Measurements from ENCODE around the gene TP53TG5.
"Not testable (repeated sequence)": the region's sequence is repeated elsewhere in the genome, so short reads cannot be mapped to it uniquely, and the experiment has no call there.

The TP53TG5 gene

DNA sequence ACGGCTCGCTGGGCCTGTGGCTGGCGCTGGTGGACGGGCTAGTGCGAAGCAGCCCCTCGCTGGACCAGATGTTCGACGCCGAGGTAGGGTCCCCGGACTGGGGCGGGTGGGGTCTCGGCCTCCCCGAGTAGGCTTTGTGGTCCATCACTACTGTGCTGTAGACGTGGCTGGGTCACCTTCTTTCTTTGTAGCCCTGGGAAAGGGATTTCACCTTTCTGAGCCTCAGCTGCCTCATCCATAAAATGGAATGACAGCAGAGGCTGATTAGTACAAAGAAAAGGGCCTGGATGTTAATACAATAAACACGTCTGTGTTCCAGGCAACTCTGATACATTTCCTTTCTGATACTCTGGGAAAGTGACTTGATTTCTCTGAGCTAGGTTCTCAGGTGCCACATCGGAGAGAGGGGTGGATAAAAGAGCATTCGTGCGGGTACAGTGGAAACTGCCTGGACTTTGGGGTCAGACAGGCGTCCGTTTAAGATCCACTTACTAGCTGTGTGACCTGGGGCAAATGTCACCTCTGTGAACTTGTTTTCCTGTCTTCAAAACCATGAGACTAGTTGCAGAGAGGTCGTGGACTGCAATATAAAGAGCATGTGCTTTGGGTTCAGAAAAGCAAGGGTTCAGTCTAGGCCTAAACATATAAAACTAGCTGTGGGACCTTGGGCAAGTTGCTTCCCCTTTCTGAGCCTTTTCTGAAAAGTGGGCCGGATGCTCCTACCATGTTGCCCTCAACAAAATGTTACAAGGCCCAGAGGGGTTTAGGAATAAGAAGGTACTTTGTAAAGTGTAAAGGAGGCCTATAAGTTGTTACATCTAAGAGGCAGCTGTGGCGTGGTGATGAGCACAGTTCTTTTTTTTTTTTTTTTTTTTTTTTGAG, 14.3 kb downstream of the TP53TG5 start:
- DNase-seq, result no peak

DNA sequence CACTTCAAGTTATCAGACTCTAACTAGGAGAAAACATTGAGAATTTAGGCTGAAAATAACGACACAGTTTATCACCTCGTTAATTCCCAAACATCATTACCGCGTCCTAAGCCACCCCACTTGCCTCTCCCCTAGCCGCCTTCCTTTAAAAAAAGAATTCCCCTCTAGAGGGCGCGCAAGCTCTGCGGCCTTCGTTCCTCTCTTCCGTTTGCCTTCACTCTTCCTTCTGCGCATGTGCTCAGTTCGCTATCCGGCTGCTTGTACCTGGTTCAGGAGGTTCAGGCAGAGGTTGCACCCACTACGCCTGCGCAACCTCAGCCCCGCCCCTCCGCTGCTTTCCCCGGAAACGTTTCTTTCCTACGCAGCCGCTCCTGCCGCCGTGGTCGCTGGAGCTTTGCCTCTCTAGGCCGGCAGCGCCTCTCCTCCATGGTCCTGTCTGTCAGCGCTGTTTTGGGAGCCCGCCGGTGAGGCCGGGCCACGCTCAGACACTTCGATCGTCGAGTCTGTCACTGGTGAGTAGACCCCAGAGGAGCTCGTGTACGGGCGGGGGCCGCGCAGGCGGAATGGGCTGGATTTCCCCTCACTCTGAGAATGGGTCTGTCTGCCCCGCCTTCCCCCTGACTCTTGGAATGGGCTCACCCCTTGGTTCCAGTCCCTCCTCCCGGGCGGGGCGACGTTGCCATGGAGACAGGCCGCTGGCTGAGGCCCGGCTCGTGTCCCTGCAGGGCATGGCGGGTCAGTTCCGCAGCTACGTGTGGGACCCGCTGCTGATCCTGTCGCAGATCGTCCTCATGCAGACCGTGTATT, 15.1 kb downstream of the TP53TG5 start, which contains the start of gene SYS1:
Gene SYS1, plus strand, starts transcription at position 353 of the 807 bp plus-strand sequence. Its CDS starts 376 bp downstream, at position 729.
- DNase-seq, result peak; percentile 96

DNA sequence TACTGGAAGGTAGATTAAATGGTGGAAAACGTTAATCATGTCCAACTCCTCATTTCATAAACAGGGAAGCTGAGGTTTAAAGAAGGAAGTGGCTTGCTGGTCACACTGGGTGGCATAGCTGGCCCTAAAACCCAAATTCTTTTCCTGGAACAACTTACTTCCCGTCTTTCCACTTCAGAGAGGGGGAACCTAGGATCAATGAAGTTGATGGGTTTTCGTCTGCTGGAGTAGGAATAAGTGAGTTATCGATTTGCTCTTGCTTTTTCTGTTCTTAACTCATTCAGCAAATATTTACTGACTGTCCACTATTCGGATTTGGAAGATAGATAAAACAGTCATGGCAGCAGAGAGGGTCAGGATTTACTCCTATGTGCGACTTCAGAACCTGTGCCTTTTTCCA, 16.3 kb downstream of the TP53TG5 start:
- no peak for DNase-seq

DNA sequence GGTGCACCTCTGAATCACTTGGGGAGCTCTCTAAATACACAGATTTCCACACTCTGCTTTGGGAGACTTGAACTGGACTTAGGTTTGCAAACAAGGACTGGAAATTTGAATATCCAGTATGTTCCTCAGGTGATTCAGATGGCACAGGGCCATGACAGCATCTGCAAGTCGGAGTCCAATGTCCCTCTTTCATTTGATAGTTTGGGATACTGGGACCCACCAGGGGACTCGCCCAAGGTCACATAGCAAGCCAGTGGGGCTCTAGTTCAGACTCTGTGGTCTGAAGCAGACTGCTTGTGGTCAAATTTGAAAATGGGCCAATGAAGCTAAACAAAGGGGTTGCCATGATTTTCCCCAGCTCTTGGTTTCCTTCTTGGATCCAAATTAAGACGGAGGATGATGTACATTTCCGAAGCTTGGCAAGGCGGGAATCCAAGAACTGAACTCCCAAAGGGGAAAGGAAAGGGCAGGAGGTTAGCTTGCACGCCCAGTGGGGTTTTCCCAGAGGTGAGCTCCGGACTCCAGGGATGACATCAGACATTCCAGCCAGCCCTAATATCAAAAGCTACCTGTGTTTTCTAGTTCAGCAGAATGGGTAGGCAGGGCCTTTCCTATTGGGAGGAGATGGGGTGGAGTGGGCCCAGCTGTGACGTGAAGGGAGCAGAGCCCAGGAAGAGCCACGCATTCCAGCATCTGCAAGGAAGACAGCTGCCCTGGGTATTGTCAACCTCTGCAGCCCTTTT, 18.5 kb downstream of the TP53TG5 start:
- DNase-seq, result no peak

DNA sequence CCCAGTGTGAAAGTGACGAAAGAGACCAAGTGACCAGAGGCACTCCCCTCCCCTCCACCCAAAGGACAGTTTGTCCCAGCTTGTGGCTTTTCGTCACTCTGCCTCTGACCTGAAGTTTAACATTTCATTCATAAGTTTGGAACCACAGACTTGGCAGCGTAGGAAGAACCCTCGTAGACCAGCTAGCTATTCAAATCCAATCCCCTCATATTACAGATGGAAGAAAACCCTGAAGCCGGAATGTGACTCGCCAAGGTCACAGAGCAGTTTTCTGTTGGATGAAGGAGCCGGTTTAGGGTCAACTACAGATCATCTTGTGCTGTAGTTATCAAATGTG, 19.1 kb downstream of the TP53TG5 start:
- DNase-seq, result no peak

DNA sequence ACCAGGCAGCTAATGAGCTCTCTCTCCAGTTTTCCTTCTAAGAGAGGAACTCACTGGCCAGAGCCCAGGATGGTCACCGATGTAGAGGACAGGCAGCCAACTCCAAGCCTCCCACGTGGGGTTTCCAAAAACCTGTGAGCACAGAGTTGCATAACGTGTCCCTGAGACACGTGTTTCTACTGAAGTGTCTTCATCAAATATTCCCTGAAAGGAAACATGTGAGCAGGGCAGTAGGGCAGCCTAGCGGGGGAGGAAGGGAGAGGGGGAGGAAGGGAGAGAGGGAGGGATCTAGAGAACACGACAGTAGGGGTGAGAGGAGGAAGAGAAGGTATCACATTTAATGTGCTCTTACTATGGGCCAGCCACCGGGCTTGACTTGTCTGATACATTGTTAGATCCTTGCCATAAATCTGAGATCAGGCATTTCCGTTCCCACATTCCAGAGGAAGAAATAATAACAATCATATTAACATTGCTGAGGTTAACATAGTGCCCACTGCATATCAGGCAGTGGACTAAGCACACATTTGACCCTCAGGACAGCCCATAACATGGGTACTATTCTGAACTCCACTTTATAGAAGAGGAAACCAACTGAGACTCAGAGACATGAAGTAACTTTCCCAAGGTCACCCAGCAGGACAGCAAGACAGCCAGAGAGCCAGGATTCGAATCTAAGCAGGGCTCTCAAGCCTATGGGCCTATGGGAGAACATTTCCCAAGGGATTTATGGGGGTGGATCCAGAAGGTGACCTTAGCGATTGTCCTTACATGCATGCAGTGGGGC, 19.6 kb downstream of the TP53TG5 start:
- no peak for DNase-seq

DNA sequence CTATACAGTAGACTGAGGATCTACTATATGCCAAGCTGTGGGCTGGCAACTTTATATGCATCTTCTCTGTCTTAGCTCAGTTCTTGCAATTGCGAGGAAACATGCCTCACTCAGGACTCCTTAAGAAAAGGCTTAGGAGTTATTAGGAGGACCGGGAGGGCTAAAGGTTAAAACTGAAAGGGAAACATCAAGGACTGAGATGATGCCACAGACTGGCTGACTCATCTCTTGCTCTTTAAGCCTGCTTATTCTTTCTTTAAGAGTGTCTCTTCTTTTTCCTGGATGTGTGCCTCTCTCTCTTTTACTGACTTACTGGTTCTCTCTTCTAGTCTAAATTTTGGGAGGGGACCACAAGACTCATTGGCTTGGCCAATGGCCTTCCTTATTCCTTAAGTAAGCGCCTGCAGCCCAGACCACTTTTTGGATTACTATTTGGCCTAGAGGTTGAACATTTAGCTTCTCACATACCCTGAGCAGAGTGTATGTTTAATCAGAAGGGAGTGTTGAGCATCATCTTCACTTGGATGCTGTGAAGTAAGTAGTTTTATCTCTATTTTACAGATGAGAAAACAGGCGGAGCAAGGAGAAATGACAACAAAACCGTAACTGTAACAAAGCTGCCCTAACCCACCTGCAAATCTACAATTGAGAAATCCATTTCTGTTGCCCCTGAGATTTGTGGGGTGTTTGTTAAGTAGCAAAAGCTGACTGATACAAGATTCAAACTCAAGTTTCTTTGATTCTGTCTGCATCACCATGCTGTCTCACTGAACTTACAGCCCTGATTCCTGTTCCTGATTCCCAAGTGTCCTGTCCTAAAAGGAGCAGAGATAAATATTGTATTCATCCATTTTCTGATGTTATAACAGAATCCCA, 22.7 kb downstream of the TP53TG5 start:
- no peak for DNase-seq

DNA sequence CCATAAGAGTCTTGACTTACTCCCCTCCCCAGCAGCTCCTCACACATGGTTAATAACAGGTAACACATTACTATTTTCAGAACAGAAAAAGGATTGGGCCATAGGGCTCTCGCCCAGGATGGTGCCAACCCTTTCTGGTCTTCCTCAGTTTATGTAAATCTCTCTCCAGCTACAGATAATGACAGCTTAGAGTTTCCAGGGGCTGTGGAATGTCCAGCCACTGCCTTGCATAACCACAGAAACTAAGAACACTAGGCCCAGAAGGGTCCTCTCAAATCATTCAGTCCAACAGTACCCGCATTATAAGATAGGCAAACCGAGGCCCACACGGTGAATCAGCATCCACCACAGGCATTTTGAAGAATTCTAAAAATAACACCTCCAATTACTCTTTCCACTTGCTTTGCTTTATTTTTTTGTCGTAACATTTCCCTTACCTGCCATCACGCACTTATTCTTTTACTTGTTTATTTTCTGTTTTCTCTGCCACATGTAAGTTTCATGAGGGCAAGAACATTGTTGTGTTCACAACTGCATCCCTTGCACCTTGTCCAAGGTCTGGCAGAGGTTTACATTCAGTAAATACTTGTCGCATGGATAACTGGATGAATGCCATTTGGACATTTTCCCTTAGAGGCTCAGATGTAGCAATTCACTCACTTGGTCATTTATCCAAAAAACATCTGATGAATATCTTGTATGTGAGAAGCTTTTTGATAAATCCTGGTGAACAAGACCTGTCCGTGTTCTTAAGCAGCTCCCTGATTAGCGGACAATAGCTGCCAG, 23.5 kb downstream of the TP53TG5 start:
- DNase-seq, result no peak

DNA sequence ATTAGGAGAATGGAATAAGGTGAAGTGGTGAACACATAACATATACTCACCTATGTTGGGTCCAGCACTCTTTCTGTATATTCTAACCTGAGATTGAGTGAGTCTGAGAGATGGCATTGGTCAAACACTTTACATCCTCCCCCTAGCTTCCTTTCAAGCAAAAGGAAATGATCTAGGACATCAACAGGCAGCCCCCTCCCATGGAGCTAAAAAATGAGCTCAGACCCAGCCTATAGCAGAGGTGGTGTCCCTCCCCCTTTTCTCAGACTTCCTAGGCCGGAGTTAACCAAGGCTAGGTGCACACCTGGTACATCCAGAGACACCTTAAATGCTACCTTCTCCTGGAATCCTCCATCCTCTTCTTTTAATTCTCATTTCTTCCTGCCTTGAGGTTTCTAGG, 24.4 kb downstream of the TP53TG5 start:
- no peak for DNase-seq

DNA sequence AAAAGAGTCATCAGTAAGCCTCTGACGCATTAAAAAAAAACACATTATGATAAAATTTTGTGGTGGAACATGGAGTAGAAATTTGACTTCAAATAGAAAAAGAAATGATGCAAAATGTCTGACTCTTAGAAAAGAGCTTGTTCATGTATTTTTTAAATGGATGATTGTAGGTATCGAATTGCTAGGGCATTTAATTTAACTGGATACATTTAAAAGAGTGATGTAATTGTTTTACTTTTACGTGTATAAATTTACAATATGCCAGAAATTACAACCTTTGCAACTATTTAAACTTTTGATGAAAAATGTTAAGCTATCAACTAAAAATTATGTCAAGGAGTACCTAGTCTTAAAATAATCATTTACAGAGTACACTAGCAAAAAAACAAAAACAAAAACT, 25.4 kb downstream of the TP53TG5 start:
- no peak for DNase-seq

DNA sequence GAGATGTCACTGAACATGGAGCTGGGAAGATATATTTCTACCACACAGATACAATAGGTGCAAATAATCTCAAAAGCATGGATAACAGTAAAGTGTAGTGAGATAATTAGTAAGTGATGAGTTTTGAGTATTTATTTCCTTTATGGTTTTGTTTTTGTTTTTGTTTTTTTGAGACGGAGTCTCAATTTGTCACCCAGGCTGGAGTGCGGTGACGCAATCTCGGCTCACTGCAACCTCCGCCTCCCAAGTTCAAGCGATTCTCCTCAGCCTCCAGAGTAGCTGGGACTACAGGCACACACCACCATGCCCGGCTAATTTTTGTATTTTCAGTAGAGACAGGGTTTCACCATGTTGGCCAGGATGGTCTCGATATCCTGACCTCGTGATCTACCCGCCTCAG, 27.3 kb downstream of the TP53TG5 start:
- DNase-seq, result not testable (repeated sequence)

DNA sequence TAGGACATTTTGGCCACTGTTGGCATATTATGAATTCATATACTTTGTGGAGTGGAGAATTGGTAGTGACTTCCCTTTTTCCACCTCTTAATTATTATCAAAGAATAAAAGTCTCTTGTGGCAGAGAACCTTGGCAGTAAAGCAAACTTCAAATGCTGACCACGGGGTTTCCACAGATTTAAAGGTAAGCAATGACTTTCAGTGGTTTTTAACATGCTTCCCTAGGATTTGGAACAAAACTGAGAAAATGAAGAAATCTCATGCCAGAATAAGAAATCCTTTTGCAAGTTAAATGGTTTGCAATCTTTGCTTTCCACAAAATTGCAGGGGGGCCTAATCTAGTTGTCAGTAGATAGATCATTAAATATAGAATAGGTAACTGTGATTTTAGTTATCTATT, 27.9 kb downstream of the TP53TG5 start:
- DNase-seq, result no peak

DNA sequence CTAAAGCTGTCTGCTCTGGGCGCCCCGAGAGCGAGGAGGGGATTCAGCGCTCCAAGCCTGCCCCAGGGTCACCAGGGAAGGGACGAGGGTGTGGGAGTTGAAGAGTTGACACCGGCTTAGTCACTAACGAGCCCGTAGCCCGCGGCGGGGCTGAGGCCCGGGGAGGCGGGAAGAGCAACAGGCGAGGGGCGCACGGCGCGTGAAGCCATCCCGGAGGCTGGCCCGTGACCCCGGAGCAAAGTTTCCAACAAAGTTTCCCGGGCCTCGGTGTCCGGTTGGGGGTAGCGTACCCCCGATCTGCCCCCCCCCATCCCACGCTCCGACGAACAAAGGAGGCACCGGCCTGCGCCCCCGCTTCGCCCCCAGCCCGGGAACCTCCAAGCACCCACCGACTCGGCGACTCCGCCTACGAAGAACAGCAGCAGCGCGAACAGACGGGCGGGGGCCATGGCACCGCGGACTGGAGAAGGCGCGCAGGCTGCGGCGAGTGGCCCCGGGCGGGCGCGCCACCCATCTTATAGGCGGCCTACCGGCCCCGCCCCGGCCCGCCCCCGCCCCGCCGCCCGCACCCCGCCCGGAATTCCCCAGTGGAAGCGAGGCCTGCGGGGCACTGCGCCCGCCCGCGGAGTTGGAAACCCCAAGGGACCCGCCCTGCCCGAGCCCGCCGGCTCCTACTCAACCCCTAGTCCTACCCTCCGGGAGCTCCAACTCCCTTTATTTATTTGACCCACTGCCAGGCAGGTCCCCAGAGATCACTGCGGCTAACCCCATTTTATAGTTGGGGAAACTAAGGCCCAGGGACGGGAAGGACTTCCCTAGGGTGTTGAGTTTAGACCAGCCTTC, 30.0 kb downstream of the TP53TG5 start, which contains the start of gene SDC4:
Gene SDC4, minus strand, starts transcription at position 489 of the 843 bp plus-strand sequence. Its CDS starts 40 bp downstream, at position 449.
- DNase-seq, result no peak

DNA sequence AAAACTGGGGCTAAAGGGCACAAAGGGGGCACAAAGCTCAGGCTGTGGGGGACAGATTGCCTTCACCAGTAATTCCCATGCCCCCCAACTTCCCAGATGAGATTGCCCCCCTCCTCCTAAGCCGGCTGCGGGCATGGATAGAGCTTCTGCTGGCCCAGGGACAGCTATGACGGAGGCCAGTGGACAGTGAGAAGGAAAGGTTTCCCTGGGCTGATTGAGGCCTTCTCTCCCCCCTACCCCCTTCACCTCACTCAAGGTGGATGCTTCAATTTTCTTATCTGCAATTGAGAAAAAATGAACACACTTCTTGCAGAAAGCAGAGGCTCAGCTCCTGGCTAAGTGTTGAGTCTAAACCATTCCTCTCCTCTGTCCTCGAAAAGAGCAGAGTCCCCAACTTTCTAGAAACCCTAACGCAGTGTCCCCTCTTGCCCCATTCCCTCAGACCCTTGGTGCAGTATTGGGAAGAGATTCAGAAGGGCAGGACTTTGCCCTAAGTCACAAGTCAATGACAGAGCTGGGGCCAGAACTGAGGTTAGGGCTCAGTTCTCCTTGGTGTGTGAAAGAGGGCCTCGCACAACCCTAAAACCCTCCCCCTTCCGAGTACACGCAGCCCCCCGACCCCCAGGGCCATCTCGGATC, 30.7 kb downstream of the TP53TG5 start:
- DNase-seq, result no peak

DNA sequence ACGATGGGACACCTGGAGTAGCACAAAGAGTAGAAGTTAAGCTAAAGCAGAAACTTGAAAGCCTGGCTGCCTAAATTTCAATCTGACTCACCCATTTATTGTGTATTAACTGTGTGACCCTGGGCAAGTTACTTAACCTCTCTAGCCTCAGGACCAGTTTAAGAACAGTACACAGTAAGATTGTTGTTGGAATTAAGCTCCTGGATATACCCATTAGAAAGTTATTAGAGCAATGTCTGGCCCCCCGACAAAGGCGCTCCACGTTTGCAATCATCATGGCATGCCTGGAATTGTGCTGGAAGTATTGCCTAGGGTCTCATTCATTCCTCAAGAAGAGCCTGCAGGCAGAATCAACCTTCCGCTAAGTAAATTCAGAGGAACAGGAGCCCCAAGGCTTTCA, 31.3 kb downstream of the TP53TG5 start:
- DNase-seq, result no peak

DNA sequence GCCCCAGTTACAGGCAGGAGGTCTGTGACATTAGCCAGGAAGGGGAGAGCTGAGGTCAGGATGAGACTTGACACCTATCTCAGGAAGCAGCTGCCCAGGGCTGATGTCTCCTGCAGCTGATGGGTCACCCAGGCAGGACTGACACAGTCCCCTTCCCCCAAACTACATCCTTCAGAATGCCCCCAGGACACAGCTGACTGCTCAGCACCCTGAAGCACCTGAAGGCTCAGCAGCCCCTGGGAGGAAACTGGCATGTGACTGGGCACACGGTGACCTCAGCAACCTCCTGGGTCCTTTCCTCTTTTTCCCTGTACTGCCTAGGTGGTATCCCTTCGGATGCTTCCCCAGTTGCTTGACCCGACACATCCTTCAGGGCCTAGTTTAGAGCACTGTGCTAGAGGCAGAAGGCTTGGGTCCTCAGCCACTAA, 31.8 kb downstream of the TP53TG5 start:
- no peak for DNase-seq

DNA sequence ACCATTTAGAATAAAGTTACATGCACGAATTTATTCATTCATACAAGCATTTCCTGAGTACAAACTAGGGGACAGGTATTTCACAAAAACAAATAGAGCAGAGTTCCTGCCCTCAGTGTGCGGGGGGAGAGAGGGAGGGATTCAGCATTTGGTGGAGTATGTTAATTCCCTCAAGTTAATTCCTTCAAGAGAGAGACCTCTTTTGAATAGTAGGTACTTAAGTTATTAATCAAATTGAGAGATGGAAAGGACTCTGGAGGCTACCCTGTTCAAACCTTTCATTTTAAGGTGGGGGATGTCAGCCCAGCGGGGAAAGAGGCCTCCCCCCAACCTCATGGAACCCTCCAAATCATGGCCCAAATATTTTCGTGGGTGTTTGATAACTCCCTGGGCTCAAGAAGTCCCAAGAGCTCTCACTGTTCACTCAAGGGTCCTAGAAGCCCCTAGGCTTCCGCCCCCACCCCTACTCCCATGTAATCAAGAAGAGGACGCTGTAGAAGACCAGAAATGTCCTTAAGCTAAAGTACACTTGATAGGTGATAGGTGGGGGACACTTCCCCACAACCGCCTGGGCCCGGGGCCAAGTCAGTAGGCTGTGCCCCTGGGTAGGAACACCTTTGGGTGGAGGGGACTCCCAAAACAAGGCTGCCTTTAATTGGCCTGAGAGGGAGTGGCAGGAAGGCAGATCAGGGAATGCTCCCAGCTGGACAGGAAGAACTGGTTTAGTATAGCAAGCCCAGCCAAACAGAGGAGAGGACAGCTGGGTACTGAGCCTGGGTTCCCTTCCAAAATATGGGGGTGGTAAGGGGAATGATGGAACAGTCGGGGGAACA, 32.8 kb downstream of the TP53TG5 start:
- no peak for DNase-seq

Data from SHP77 treated with DMSO at 0.1 percent for 48 hours (cell line).